VCaP (cell line): ENCODE data around the gene CCDC27.

Source experiments
- H3K27ac ChIP-seq: fragments of 450-650 bp; 2 replicates; pipeline ENCODE4 v1.5.1; 2017
- TF ChIP-seq, protein P1 (sequence below): fragments of 450-650 bp; conservative IDR thresholded peaks from 2 replicates; pipeline ENCODE4 v1.5.1; 2017; ENCODE audit warnings: mild to moderate bottlenecking, moderate library complexity

The CCDC27 gene

GRCh38 chr1:3734602-3735001 lies 17.6 kb upstream of the CCDC27 start:
- no peak overlapping the region for H3K27ac ChIP-seq
- TF ChIP-seq, protein P1, sequence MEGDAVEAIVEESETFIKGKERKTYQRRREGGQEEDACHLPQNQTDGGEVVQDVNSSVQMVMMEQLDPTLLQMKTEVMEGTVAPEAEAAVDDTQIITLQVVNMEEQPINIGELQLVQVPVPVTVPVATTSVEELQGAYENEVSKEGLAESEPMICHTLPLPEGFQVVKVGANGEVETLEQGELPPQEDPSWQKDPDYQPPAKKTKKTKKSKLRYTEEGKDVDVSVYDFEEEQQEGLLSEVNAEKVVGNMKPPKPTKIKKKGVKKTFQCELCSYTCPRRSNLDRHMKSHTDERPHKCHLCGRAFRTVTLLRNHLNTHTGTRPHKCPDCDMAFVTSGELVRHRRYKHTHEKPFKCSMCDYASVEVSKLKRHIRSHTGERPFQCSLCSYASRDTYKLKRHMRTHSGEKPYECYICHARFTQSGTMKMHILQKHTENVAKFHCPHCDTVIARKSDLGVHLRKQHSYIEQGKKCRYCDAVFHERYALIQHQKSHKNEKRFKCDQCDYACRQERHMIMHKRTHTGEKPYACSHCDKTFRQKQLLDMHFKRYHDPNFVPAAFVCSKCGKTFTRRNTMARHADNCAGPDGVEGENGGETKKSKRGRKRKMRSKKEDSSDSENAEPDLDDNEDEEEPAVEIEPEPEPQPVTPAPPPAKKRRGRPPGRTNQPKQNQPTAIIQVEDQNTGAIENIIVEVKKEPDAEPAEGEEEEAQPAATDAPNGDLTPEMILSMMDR, result no peak

GRCh38 chr1:3735027-3735681 lies 17.1 kb upstream of the CCDC27 start:
- H3K27ac ChIP-seq, result no peak overlapping the region
- TF ChIP-seq, protein P1, result no peak

DNA sequence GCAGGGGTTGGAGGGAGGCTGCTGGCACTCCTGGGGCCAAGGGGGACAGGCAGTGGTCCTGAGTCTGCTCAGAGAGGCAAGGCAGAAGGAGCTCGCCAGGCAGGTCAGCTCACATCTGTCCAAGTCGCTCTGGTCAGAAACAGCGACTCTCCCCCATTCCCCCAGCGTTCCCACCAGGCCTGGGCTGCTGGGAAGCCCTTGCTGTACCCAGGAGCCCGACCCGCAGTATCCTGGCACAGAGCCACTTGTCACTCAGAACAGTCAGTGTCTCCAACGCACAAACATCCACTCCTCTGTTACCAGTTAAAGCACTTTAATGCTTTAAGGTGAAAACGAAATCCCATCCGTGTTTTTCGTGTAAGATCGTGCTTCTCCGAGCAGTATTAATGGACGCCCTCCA lies 16.6 kb upstream of the CCDC27 start:
- TF ChIP-seq, protein P1, result no peak
- no peak overlapping the region for H3K27ac ChIP-seq

DNA sequence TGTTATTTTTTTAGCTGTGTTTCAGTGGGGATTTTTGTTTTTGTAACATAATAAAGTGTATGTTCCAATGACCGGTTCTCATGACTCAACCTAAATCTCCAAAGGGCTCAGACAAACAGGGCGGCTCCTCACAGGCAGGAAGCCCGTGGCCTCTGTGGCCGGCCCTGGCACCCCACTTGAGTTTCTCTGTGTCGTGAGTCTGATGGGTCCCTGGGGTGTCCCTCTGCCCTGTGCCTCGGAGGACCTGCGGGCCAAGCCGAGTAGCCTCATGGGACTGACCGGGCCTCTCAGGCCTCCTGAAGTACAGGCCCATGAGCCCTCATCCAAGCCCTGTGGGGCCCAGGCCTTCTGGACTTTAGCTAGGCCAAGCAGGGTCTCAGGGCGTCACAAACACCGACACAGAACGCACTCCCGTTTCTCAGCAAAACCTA lies 16.1 kb upstream of the CCDC27 start:
- H3K27ac ChIP-seq, result no peak overlapping the region
- TF ChIP-seq, protein P1, result no peak

DNA sequence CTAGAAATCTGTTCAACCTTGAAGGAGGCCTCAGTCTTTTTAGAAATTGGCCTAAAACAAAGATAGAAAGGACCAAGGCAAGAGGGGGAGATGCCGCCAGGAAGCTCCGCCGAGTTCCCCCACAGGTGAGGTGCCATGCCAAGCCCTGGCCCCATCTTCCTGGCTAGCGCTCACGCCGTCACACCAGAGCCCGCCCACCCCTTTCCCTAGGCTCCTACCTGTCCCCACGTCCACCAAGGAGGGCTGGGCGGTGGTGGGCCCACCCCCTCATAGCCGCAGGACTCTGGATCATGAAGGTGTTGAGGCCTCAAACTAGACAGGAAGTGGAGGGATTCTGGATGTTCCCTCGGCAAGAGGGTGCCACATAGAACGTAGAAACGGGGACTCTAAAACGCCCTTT lies 15.5 kb upstream of the CCDC27 start:
- TF ChIP-seq, protein P1, result no peak
- no peak overlapping the region for H3K27ac ChIP-seq

- H3K27ac ChIP-seq, result no peak overlapping the region
- TF ChIP-seq, protein P1, result no peak
Observed at GRCh38 chr1:3738943-3739342, 13.3 kb upstream of the CCDC27 start.

DNA sequence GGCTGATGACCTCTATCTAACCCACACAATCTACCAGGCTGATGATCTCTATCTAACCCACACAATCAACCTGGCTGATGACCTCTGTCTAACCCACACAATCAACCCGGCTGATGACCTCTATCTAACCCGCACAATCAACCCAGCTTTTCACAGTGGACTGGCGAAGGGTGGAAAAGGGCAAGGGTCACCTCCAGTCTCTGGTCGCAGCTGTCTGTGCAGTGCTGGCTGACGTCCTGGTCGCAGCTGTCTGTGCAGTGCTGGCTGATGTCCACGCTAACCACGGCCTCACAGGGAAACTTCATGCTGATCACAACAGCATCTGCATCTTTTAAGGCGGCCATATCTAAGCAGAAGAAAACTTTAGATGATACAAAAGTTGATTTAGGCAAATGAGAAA lies 12.2 kb upstream of the CCDC27 start:
- TF ChIP-seq, protein P1, result no peak
- H3K27ac ChIP-seq, result no peak overlapping the region
